Measurements from ENCODE around the gene SALL4. TPM values are rescaled to one million over a fixed set of nuclear protein-coding genes. Genes with fewer than 3 reads are reported as not detected.

The SALL4 gene
- total and polyA plus RNA-seq, 9 of the 15 experiments (the other 6 are each of a cell fraction or from before 2014, with no cell fraction given), result 0.03 to 0.07 TPM; not detected in 7

DNA sequence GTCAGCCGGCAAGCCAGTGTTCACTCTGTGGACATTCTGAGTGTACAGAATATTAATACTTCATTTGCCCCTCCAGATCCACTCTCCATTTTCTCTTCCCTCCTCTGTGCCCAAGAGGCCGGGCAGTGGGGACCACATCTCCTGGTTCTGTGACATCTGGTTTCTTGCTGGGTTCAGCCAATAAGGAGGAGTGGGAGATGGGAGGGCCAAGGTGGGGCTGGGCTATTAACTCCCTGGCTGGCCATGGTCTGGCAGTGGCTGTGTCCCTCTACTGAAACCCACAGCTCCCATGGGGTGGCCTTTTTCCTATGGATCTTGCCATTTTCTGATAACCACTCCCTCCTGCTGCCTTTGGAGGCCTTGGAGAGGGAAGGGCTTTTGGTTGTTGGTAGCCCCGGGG lies 30.0 kb upstream of the SALL4 start (continued):
- TF ChIP-seq FOXM1 (IDR thresholded peaks at IDR 0.05; ENCODE audit: low read depth) (no peak), FOXM1 (CRISPR knock-in tag; IDR thresholded peaks at IDR 0.05; ENCODE audit: low read depth) (no peak), ZNF253 (CRISPR knock-in tag; conservative IDR thresholded peaks at IDR 0.05) (no peak), C11orf30 (IDR thresholded peaks at IDR 0.05; ENCODE audit: low read depth) (no peak), THRAP3 (IDR thresholded peaks at IDR 0.05; ENCODE audit: borderline replicate concordance) (no peak), LEF1 (IDR thresholded peaks at IDR 0.05) (no peak), MYBL2 (IDR thresholded peaks at IDR 0.05; ENCODE audit: low read depth) (no peak), MYBL2 (CRISPR knock-in tag; IDR thresholded peaks at IDR 0.05; ENCODE audit: borderline replicate concordance) (no peak)
- TF ChIP-seq, protein P1, sequence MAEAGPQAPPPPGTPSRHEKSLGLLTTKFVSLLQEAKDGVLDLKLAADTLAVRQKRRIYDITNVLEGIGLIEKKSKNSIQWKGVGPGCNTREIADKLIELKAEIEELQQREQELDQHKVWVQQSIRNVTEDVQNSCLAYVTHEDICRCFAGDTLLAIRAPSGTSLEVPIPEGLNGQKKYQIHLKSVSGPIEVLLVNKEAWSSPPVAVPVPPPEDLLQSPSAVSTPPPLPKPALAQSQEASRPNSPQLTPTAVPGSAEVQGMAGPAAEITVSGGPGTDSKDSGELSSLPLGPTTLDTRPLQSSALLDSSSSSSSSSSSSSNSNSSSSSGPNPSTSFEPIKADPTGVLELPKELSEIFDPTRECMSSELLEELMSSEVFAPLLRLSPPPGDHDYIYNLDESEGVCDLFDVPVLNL (CRISPR knock-in tag; IDR thresholded peaks at IDR 0.05; ENCODE audit: low read depth), result no peak

DNA sequence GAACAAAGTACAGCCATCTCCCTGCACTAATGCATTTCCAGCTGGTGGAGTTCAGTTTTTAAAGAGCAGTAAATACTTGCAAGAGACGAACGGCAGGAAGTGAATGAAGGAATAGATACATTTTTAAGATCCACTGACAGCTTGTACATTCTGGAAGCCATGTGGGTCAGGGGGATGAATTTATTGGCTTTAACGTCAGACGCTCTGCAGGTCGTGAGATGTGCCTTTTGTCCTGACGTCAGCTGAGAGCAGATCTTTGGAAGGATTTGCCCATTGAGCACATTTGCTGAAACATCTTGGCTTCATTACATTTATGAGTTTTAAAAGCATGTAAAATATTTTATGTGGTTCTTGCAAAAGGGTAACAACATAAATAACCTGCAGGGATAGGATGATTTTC lies 29.5 kb upstream of the SALL4 start:
- no peak overlapping the region for H3K4me3 ChIP-seq
- H3K9me1 ChIP-seq (ENCODE audit: control insufficient read depth, insufficient read depth, low read length), result no peaks in the 10 kb centered on the region
- ATAC-seq, result no peak
- FAIRE-seq, result no peak
- BruUV-seq (replicated peaks), result no TSS peak
- H3K9ac ChIP-seq (ENCODE audit: insufficient read depth in 1 of 2, low read depth in 2 of 2, low read length in 2 of 2), result no peak overlapping the region
- 2% methylated on average over 6 of the region's 6 CpGs for WGBS (ENCODE audit: insufficient coverage, low coverage, missing lambda C conversion rate)
- H3K27me3 ChIP-seq (ENCODE audit: control insufficient read depth in 2 of 2, insufficient read depth in 2 of 2, low read length in 2 of 2), result peaks cover 8 to 38% of the 10 kb centered on the region in 2 experiments
- H3K79me2 ChIP-seq (ENCODE audit: control insufficient read depth, insufficient read depth, low read length), result no peaks in the 10 kb centered on the region
- intact Hi-C loops (cut with micrococcal nuclease) (no loop called here), in situ Hi-C loops (cut with MboI) (no loop called here)
- no peaks in the 10 kb centered on the region; a peak in 1 of 5 replicates for H3K4me1 ChIP-seq (replicated peaks in 1 of 2; ENCODE audit: control insufficient read depth in 2 of 2, insufficient read depth in 2 of 2, low read length in 2 of 2)
- CTCF ChIA-PET (ENCODE audit: low intra/inter-chr PET ratio), result no interaction called here
- H4K20me1 ChIP-seq (replicated peaks; ENCODE audit: control insufficient read depth, insufficient read depth, low read length), result no peaks in the 10 kb centered on the region
- H3K9me3 ChIP-seq (replicated peaks; ENCODE audit: control insufficient read depth, insufficient read depth, low read depth, low read length), result no peaks in the 10 kb centered on the region
- H3K27ac ChIP-seq (ENCODE audit: extremely low read depth, low read depth, low read length), result no peak overlapping the region
- H3K36me3 ChIP-seq (ENCODE audit: control insufficient read depth, insufficient read depth, low read length), result no peaks in the 10 kb centered on the region
- POLR2A ChIA-PET, result no interaction called here
- DNase-seq (ENCODE audit: extremely low read depth in 1 of 4, low spot score in 3 of 4), result no peak
- no peak overlapping the region for H2AFZ ChIP-seq (ENCODE audit: low read depth, low read length)
- no peak overlapping the region for H3K4me2 ChIP-seq (ENCODE audit: insufficient read depth, low read length)
- TF ChIP-seq, protein P2, sequence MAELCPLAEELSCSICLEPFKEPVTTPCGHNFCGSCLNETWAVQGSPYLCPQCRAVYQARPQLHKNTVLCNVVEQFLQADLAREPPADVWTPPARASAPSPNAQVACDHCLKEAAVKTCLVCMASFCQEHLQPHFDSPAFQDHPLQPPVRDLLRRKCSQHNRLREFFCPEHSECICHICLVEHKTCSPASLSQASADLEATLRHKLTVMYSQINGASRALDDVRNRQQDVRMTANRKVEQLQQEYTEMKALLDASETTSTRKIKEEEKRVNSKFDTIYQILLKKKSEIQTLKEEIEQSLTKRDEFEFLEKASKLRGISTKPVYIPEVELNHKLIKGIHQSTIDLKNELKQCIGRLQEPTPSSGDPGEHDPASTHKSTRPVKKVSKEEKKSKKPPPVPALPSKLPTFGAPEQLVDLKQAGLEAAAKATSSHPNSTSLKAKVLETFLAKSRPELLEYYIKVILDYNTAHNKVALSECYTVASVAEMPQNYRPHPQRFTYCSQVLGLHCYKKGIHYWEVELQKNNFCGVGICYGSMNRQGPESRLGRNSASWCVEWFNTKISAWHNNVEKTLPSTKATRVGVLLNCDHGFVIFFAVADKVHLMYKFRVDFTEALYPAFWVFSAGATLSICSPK (IDR thresholded peaks at IDR 0.05; ENCODE audit: borderline replicate concordance), result no peak
- TF ChIP-seq, protein P3, sequence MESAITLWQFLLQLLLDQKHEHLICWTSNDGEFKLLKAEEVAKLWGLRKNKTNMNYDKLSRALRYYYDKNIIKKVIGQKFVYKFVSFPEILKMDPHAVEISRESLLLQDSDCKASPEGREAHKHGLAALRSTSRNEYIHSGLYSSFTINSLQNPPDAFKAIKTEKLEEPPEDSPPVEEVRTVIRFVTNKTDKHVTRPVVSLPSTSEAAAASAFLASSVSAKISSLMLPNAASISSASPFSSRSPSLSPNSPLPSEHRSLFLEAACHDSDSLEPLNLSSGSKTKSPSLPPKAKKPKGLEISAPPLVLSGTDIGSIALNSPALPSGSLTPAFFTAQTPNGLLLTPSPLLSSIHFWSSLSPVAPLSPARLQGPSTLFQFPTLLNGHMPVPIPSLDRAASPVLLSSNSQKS (CRISPR knock-in tag; IDR thresholded peaks at IDR 0.05), result no peak
- TF ChIP-seq COPS2 (conservative IDR thresholded peaks at IDR 0.05) (no peak), ZNF583 (CRISPR knock-in tag; IDR thresholded peaks at IDR 0.05) (no peak), HNRNPL (IDR thresholded peaks at IDR 0.05; ENCODE audit: low read depth, low read length) (no peak), CHCHD3 (CRISPR knock-in tag; IDR thresholded peaks at IDR 0.05) (no peak), RFX1 (IDR thresholded peaks at IDR 0.05) (no peak), SMAD2 (IDR thresholded peaks at IDR 0.05; ENCODE audit: low read depth, low read length) (no peak), FUS (optimal IDR thresholded peaks at IDR 0.05; ENCODE audit: low read depth, low read length) (no peak)
- TF ChIP-seq, protein P4, sequence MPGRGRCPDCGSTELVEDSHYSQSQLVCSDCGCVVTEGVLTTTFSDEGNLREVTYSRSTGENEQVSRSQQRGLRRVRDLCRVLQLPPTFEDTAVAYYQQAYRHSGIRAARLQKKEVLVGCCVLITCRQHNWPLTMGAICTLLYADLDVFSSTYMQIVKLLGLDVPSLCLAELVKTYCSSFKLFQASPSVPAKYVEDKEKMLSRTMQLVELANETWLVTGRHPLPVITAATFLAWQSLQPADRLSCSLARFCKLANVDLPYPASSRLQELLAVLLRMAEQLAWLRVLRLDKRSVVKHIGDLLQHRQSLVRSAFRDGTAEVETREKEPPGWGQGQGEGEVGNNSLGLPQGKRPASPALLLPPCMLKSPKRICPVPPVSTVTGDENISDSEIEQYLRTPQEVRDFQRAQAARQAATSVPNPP (IDR thresholded peaks at IDR 0.05; ENCODE audit: borderline replicate concordance, insufficient read depth, insufficient read length), result no peak

Data from K562 (cell line).